HL-60 (cell line): Measurements from ENCODE around the gene CADM1.

ENCODE experiments used
- CTCF ChIP-seq: IDR thresholded peaks from one replicate; pipeline ENCODE4 v1.5.1; 2011; ENCODE audit warnings: low read length, control low read depth, inconsistent platforms; ENCODE audit not compliant: insufficient read depth
- POLR2AphosphoS5 ChIP-seq: IDR thresholded peaks from 2 replicates; pipeline ENCODE4 v1.6.1; 2012; ENCODE audit warnings: low read depth
- SPI1 ChIP-seq: IDR thresholded peaks from 2 replicates; pipeline ENCODE4 v1.6.1; 2012; ENCODE audit warnings: low read depth, mild to moderate bottlenecking, borderline replicate concordance

GRCh38 chr11:115506954-115507675 is 2.9 kb upstream of the CADM1 start:
- TF ChIP-seq CTCF (no peak), SPI1 (no peak), POLR2AphosphoS5 (no peak)
